Liver (tissue), 3 donors: ENCODE data around the gene TRERF1.

Experiments
- CTCF ChIP-seq: fragments of 150-350 bp; IDR thresholded peaks from 2 replicates; pipeline ENCODE4 v1.5.1; 2017; ENCODE audit warnings: improper control_type of control experiment, low read depth, low read length; ENCODE audit not compliant: missing input control
- JUND ChIP-seq, 2 donors: IDR thresholded peaks; 2 replicates each; pipeline ENCODE4 v1.6.1; 2016; ENCODE audit warnings: antibody characterized with exemption in 2 of 2
- SP1 ChIP-seq: IDR thresholded peaks from 2 replicates; pipeline ENCODE4 v1.6.1; 2018; ENCODE audit warnings: antibody characterized with exemption, mild to moderate bottlenecking
- donor health status: healthy.
- donor health status: healthy.

- no peak for TF ChIP-seq CTCF
- TF ChIP-seq JUND (IDR thresholded peaks at IDR 0.05) = no peak
- TF ChIP-seq SP1 = no peak
These were observed 2.7 kb upstream of the TRERF1 start for GRCh38 chr6:42454428-42454791.
